Hematopoietic multipotent progenitor cell treated with erythropoietin and hydrocortisone succinate and interleukin-3 and kit ligand, for 15 days (in vitro differentiated cells): Measurements from ENCODE around the gene SLC25A29.
A peak's percentile ranks its signal among the peaks of the same experiment; 100 is the strongest.

Experiments used
- DNase-seq: peaks from one replicate; pipeline ENCODE4 v3.0.0-alpha.2; 2015; ENCODE audit warnings: low spot score

Gene SLC25A29

DNA sequence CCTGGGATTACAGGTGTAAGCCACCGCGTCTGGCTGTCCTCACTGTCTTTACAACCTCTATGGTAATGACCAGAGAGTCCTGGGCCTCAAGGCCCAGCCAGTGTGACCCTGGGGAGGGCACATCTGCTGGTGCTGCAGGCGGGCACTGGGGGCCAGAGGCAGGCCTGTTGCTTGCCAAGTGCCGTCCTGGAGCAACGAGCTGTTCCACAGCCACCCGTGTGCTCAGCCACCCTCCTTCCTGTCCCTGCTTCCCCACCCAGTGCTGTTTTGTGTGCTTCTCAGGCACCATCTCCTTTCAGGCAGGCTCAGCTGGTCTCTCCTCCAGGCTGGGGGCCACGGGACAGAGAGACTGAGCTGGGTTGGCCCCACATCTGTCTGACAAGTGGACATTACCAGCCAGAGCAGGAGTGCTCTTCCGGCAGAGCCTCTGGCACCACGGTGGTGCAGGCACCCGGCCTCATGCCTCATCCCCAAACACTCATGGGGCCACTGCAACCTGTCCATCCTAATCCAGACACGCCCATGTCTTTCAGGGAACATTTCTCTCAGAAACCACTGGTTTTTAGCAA, 25.9 kb upstream of the SLC25A29 start:
- DNase-seq: no peak

DNA sequence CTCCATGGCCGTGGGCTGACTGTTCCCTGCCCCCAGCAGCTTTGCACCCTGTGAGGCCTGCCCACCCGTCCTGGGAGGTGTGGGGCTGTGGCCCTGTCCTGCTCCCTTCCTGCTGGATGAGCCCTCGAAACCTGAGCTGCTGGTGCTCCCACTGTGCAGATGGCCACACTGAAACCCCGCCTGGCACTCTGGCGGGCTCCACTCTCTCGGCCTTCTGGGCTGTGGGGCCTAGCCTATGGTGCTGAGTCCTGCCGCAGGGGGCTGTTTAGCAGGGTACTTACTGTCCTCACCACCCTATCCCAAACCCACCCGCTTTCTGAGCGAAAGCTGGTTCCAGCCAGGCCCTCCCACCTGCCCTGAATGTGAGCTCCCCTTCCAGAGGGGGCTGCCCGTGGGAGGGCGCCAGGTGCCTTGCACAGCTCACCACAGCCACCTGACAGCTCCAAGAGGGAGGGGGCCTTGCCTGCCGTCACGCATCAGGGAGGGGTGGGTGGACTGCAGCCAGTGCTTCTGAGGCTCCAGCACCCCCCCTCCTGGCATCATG, 24.2 kb upstream of the SLC25A29 start:
- DNase-seq: no peak

DNA sequence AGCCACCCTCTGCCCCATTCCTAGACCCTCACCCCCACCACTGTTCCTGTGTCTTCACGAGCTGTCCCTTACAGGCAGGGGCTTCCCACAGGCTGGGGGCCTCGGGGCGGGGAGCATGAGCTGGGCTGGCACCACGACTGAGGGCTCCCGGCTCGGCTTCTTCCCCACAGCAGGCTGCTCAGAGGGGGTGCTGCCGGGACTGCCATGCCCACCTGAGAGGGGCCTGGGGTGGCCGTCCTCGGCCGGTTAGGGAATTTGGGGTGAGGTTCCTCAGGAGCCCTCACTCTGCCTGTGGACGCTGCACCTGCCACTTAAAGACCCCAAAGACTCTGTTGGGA, 23.7 kb upstream of the SLC25A29 start:
- no peak for DNase-seq

DNA sequence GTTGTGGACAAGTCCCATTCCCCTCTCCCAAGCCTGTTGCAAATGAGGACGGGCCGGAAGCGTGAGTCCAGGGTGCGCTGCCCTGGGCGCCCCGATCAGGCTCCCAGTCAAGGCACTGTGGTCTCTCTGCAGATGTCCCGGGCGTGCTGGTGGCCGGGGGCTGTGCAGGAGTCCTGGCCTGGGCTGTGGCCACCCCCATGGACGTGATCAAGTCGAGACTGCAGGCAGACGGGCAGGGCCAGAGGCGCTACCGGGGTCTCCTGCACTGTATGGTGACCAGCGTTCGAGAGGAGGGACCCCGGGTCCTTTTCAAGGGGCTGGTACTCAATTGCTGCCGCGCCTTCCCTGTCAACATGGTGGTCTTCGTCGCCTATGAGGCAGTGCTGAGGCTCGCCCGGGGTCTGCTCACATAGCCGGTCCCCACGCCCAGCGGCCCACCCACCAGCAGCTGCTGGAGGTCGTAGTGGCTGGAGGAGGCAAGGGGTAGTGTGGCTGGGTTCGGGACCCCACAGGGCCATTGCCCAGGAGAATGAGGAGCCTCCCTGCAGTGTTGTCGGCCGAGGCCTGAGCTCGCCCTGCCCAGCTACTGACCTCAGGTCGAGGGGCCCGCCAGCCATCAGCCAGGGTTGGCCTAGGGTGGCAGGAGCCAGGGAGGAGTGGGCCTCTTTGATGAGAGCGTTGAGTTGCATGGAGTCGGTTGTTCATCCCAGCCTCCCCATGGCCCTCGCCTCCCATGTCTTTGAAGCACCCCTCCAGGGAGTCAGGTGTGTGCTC, 23.2 kb upstream of the SLC25A29 start:
- DNase-seq: no peak

DNA sequence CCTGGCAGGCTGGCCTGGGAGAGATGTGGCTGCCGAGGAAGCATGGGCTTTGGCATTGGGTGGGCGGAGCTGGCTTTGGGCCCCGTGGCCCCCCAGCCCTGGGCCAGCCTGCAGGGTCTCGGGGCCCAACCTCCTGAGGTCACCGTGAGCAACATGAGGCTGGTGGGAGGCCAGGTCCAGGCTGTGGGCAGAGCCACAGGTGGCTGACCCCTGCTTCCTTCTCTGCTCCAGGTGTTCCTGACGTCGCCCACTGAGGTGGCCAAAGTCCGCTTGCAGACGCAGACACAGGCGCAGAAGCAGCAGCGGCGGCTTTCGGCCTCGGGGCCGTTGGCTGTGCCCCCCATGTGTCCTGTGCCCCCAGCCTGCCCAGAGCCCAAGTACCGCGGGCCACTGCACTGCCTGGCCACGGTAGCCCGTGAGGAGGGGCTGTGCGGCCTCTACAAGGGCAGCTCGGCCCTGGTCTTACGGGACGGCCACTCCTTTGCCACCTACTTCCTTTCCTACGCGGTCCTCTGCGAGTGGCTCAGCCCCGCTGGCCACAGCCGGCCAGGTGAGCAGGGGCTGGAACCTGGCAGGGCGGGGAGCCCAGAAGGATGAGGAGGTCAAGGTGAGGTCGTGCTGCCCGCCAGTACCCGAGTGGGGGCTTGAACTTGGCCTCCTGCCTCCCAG, 22.4 kb upstream of the SLC25A29 start:
- no peak for DNase-seq

DNA sequence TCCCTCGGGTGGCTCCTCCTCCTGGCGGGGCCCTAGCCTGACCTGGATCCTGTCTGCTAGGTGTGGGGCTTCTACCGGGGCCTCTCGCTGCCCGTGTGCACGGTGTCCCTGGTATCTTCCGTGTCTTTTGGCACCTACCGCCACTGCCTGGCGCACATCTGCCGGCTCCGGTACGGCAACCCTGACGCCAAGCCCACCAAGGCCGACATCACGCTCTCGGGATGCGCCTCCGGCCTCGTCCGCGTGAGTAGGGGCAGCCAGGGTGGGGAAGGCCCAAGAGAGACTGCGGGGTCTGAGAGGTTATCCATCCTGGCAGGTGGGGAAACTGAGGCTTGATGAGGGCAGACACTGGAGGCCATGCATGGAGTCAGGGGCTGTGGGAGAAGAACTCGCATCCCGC, 20.9 kb upstream of the SLC25A29 start:
- no peak for DNase-seq

DNA sequence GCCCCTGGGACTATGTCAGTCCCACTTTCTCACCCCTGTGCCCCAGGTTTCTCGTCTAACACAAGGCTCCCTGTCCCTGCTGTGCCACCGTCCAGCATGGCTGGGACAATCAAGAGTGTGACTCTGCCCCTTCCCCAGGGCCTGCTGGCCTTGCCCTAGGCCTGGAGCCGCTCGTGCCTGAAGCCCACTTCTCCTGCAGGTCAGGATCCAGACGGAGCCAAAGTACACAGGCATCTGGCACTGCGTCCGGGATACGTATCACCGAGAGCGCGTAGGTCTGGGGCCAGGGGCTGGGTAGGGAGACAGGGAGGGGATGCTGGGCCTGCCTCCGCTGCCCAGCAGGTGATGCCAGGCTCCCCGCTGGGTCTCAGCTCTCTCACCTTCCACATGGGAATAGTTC, 19.7 kb upstream of the SLC25A29 start:
- no peak for DNase-seq

DNA sequence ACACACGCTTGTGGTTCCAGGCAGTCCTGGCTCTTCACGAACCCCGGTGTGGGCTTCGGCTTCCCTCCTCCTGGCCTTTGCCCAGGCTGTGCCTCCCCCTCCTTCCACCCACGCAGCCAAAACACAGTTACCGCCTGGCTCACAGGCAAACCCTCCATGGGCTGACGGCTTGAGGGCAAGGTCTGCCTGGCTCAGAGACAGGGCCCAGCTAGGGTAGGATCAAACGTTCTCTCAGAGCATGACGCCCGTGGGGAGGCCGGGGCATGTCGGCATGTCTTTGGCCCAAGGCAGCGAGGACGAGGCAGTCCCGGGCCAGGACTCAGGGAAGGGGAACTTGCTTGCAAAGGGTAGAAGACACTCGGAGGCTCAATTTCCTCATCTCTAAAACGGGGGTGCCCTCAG, 19.0 kb upstream of the SLC25A29 start:
- no peak for DNase-seq

DNA sequence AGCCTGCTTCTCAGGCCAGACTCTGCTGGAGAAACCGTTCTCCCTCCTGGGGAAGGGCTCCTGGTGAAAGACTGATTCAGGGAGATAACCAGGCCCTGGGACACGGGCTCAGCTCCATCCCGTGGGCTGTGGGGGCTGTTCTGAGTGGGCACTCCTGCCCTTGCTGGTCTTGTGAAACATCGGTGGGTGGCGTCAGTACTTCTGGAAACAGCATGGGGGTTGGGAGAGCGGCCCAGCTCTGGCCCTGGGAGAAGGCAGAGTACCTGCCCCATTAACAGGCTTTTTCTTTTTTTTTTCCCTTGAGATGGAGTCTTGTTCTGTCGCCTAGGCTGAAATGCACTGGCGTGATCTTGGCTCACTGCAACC, 17.7 kb upstream of the SLC25A29 start:
- no peak for DNase-seq

DNA sequence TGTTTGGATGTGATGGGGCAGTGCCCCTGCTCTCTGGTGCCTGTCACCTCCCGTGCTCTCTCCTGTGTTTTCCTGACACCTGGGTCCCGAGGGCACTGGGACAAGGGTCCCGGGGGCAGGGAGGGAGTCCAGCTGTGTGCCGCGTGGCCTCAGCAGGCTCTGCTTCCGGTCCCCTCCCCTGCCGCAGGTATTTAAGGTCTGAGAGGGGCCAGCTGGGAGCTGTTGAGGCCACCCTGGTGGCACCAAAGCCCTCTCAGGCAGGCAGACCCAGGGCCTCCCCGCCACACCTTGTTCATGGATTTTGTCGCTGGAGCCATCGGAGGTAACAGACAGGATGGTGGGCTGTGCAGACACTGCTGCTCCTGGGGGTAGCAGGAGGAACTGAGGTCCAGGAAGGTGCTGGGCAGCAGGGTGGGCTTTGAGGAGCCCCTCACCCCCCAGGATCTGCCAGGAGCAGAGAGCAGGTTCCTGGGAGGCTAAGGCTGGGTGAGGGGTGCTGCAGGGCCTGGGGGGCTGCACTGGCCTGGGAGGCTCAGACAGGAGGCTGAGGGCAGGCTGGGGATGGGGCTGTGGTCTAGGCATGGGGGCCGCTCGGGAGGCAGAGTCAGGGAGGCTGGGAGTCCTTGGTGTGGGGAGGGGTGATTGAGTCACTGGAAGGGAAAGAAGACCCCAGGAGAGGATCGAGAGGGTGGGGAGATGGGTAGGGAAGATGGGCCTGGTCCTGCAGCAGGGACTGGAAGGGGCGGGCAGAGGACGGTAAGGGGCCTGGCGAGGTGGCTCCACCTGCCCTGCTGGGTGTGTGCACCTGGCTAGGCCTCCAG, 17.1 kb upstream of the SLC25A29 start, which contains the start of gene SLC25A47:
TSS of gene SLC25A47 (plus strand) at position 219 of the 821 bp plus-strand sequence. CDS start at position 295, 76 bp downstream.
- no peak for DNase-seq

DNA sequence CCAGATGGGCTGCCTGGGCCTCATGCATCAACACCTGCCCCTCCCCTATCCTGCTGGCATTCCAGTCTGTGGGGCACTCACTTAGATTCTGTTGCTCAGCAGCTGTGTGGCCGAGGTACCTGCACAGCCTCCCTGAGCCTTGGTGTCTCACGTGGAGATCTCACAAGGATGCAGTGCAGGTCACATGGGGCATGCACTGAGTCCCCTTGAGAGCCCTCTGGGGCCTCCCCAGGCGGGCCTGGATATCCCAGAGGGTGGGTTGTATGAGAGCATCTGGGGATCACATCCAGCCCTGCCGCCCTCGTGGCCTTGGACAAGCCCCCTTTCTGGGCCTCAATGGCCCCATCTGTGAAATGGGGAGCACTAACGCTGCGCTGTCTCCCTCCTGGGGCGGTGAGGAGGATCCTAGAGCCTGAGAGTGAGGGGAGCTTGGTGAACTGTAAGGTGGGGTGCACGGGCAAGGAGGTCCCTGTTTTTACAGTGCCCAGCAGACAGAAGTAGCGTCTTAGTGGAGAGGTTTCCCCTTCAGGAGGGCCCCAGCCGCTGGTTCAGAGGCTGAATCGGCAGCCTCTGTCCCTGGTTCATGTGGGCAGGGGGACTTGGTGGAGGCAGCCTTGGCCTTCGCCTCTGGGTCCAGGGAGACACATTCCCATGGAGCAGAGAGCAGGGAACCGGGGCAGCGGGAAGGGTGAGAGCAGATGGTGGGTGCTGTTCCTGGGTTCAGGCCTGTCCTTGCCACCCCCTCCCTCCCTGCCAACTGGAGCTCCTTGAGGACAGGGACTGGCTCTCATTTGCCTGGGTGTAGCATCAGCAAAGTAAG, 16.1 kb upstream of the SLC25A29 start:
- no peak for DNase-seq

DNA sequence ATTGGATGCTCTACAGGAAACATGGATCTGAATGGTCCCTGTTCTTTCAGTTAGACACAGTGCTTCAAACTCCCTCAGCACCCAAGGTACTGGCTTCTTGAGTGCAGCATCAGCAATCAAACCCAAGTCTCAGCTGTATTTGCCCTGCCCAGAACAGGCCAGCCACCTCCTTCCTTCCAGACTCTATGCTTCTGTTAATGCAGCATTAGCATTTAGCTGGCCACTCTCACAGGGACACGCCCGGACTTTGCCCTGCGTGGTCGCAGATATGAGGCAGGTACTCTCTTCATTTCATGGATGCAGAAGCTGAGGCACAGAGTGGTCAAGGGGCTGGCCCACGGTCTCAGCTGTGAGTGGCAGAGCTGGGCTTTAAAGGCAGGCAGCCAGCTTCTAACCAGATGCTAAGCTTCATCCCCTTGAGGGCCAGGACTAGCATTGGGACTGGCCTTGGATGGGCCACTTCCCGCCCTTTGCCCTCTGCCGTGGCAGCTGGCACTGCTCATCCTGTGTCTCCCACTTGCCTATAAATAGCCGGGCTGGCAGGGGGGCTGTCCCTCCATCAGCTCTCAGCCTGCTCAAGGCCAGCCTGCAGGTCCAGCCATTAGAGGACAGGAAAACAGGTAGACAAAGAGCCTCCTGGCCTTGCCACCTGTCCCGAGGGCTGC, 15.4 kb upstream of the SLC25A29 start:
- no peak for DNase-seq

DNA sequence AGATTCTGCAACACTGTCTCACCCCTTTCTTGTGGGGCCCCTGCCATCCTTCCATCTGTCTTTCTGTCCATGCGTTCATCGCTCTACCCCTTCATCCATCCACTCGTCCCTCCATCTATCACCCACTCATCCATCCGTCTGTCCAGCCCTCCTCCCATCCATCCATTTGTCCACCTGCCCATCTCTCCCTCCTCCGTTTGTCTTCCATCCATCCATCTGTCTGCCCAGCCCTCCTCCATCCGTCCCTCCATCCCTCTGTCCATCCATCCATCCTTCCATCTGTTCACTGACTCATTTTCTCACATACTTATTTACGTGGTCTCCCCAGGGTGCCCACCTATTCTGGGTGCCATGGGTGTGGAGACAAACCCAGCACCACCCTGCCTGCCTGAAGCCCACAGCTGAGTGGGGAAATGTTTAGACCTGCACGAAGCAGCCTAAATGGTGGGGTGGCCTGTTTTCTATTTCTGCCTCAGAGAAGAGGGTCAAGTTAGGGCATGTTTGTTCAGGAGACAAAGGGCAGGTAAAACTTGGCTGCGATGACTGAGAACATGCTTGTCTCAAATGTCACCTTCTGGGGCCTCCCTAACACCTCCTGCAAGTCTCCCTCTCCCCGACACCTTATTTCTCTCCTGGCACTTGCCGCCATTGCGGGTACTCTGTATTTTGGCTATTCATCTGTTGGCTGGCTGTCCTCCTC, 14.1 kb upstream of the SLC25A29 start:
- no peak for DNase-seq

DNA sequence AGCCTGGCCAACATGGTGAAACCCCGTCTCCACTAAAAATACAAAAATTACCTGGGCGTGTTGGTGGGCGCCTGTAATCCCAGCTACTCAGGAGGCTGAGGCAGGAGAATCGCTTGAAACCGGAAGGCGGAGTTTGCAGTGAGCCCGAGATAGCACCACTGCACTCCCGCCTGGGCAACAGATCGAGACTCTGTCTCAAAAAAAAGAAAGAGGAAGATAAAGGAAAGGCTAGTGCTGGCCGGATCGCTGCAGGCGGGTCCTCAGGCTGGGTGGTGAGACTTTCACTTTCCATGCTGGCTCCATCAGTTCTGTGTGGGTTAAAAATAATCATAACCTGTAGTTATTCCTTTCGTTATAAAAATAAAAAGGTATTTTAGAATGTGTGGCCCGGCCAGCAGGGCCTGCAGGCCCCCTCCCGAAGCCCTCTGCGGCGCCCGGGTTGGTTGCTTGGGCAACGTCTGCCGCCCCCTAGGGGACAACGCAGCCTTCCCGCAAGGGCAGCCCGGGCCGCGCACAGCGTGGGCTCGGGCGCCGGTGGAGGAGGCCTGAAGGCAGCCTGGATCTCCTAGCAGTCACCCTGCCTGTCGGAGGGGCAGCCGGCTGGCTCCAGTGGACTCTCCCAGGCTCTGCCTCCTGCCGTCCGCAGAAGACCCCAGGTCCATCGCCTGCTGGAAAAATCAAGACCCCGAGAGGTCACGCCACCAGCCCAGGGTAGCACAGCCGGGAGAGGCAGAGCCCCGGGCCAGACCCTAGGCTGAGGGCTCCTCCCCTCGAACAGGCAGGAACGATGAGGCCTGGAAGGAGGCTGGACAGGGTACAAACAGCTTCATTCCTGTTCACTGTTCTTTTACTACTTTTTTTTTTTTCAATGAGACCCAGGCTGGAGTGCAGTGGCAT, 11.9 kb upstream of the SLC25A29 start:
- DNase-seq: peak; percentile 42

DNA sequence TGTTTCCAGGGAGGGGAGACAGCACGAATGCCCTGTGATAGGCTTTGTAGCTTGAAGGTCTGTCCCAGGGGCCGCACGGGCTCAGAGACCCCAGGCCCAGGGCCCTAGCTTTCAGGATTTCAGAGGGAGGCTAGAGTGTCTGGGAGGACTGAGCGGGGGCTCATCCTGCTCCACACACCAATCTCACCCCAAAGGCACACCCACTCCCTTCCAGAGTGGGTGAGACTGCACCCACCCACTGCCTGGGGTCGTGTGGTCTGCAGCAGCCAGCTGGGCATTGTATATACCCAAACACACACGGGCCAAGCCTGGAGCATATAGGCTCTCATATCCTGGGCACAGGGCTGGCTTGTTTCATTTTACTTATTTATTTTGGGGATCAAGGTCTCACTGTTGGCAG, 11.1 kb upstream of the SLC25A29 start:
- no peak for DNase-seq

DNA sequence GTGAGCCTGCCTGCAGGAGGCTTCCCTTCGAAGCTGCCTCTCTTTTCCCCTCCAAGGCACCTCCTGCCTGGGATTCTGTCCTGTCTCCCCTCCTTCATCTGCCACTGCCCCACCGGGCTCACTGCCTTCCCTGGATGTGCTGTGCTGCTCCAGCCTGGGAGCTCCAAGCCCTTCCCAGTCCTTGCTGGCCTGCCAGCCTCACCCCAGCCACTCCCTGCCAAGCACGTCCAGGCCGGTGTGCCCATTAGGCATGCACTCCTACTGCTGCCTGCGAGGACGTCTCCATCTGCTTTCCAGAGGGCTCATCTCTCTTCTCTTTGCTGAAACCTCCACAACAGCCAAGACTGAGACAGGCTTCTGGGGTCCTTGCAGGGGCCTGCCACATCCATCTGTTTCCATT, 8.5 kb upstream of the SLC25A29 start:
- no peak for DNase-seq

DNA sequence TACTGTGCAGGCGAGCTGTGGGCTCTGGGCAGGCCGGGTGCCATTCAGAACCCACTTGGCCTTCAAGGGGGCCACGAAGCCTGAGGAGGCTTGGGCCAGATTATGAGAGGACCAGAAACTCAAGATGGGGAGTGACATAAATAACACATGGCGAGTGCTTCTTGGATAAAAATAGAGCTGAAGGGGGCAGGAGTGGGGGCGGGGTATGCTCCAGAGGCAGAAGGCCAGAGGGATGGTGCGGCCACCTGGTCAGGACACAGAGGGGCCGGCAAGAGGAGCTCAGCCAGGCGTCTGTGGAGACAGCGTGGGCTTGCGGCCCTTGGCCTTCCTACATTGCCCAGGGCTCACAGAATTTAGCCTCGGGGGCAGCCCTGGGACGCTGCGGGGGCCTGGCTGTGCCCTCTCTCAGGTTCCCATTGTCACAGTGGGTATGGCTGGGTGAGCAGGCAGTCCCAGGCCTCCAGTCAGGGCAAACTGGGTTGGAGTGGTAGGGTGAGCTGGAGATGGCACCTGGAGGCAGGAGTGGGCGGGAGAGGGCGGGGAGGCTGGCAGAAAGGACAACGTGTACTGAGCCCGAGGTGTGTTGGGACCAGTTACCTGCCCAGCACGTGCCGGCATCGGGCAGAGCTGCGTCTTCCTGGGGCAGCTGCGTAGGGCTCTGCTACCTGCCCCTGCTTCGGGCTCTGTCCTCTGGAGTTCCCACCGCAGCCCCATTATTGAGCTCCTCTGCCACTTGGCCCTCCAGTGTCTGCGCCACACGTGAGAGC, 7.4 kb upstream of the SLC25A29 start:
- no peak for DNase-seq

DNA sequence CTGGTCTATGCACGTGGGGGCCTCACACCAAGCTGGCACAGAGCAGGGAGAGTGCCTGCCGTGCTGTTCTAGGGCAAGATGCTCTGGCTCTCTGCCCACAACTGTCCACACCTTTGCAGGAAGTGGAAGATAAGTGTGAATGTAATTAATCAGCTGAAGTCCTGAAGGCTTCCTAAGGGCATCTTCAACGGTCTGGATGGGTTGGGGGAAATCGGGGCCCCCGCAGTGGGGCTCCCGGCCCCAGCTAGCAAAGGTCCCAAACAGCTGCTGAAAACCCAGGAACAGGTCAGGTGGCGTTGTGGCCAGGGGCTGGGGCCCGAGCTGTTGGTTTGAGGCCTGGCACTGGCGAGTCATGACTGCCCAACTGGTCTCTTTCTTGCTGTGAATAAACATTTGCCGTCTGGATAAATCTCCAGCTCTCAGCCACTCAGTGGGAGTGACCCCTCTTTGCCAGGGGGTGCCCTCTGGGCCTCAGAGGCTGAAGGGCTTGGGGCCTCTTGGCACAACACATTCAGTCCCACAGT, 6.7 kb upstream of the SLC25A29 start:
- no peak for DNase-seq
